NOMO-1 treated with dmso at 0.1 percent for 144 hours (cell line): ENCODE data around the gene SHB.
A peak's percentile ranks its signal among the peaks of the same experiment; 100 is the strongest.
"Not testable (repeated sequence)": the region's sequence is repeated elsewhere in the genome, so short reads cannot be mapped to it uniquely, and the experiment has no call there.

ENCODE experiments used
- DNase-seq: peaks from one replicate; lab custom pipeline; 2025; ENCODE audit not compliant: unreplicated experiment; lab: John Stamatoyannopoulos, UW

SHB gene

DNA sequence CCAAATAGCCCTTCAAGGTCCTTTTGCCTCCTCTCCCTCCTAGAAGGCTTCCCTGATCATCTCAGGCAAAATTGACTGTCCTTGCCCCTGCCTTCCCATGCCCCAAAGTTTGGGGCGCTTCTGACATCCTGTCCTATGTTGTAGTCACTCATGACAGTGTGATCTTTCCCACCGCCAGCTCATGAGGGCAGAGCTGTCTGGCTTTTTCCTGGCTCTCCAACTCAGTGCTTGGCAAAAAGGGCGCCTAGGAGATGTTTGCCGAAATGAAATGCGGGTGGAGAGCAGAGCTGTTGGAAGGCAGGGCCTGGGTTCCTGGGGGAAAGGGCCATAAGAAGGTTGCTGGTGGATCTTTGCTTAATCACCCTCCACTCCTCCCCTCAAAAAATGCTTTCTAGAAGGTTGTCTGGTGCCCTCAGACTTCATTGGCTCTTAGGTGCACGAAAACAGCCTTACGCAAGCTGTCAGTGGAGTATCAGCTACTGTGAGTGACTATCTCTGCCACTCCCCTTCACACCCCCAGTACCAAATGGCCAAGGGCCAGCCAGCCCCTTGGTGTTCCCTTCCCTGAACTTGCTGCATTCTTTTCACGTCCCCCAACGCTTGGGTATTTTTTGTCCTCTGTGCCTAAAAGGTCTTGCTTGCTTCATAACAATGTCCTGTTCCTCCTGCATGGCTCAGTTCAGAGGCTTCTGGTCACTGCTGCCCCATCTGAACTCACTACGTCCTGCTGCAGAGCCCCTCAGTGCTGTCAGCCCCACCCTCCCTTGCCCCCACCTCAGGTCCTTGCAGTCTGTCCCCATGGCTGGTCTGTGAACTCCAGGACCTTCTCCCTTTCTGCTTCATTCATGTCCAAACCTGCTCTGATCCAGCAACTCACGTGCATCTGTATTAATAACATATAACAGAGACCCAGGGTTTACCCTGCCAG, 162.5 kb downstream of the SHB start:
- no peak for DNase-seq

DNA sequence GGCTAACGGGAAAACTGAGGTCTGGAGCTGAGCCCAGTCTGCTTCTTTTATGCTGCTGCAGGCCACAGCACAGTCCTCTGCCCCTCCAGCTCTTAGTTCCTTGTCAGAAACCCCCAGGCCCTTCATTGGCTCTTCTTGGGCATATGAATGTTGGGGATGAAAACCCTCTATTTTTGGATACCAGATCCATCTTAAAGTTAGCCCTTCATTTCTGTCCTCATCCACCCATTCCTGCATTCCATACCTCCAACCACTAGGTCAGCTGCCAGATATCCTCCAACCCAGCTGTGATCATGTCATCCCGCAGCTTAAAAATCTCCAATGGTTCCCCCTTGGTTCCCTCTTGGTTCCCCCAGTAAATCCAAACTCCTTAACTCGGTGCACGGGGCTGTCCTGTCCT, 163.3 kb downstream of the SHB start:
- no peak for DNase-seq

DNA sequence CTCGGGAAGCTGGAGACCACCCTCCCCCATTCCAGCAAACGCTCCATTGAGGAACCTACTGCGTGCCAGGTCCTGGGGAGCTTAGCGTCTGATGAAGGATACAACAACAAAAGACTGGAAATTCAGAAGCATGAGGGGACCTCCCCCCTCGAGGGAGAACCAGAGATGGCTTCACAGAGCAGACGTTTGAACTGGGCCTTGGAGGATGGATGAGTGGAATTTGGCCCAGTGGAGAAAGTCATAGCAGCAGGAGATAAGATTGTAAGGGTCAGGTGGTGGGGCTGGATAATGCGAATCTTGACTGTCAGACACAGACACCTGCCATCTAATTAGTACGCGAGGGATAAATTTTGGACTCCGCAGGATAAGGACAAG, 163.9 kb downstream of the SHB start:
- no peak for DNase-seq

DNA sequence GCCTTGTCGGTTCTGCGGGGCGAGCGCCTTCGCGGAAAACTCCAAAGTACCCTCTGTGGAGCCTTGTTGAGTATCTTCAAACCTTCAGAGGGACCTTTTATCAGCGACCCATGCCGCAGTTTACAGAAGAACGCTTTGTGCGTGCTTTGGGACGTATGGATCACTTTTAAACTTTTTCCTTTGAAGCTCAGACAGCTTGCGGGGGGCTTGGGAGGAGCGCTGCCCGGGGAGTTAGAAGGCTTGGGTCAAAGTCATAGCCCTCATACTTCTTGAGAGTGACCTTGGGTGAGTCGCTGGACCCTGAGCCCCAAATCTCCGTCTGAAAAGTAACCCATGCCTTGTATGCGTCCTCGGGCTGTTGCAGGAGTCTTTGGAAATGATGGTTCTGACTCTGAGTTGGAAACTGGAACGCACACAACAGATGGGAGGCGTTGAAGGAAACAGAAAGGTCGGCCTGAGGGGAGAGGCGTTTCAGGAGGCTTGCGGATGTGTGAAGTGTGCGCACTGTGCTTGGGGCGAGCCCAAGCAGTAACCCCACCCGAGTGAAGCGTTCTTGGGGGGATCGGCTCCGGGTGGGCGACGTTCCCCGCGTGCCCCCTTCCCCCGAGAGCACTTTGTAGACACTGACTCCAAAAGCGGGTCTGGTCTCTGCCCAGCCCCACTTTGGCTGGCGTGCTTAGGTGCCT, 164.4 kb downstream of the SHB start:
- no peak for DNase-seq

DNA sequence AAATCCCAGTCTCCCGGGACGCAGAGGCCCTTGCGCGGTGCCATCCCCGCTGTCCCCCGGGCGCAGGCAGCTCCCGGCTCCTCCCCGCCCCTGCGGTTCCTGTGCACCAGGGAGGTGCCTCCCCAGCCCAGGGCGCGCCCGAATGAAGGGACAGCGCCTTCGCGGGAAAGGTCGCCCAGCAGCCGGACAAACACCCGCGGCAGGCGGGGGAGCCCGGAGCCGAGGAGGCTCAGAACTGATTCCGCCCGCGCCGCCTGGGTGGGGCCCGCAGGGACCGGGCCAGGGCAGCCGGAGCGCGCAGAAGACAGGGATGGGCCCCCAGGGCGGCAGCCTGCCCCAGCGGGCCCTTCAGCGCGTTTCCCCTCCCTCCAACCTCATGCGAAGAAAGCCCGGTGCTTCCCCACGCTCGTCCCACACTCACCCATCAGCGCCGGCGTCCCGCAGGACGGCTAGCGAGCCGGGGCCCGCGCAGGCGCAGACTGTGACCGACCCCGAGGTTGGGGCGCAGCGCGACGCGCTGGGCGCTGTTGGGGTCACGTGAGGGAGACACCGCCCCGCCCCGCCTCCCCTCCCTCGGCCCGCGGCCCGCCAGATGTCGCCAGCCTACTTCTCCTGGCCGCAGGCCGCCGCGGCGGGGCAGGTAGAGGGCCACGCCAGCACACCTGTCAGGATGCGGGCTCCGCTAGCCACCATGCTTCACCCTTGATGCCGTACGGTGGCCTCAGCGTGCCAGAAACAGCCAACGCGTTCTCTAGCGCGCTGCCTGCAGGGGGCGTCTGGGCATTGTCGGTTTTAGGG, 165.2 kb downstream of the SHB start, which contains the start of gene SLC25A51:
Gene SLC25A51 (minus strand): TSS at position 481 of the 798 bp plus-strand sequence. CDS start 15,577 bp downstream, outside the sequence.
- DNase-seq: peak; percentile 18

DNA sequence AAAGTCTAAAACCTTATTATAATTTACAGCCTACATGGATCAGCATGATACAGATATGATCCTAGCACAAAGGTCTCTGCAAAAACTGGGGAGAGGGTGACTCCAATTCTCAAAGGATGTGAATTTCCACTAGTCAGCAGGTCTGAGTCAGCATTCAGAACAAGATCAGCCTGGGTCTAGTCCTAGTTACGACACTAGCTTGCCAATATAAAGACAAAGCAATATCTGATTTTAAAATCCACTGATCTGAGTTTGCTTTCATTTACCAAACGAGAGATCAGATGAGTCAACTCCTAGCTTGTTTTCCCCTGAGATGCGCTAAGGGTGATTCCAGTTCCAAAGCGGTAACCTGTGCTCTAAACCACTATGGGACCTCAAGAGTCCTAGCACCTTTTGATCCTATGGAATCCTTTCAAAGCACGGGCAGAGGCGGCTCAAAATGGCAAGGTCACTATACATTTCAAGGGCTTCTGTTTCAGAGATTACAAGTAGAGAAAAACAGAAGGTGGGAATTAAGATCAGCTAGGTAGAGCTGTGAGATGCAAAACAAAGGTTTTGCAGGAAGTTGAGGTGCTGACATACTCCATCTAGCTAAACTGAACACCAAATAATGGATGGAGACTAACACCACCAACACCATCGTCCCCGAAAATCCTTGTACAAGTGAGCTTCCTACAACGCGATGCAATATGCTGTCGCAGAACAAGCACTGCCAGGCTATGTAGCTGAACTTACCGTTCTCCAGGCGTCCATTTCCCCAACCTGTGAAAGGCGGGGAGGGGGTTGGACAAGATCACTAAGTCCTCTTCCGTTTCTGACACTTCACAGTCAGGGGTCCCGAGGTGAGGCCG, 166.0 kb downstream of the SHB start:
- DNase-seq: no peak

DNA sequence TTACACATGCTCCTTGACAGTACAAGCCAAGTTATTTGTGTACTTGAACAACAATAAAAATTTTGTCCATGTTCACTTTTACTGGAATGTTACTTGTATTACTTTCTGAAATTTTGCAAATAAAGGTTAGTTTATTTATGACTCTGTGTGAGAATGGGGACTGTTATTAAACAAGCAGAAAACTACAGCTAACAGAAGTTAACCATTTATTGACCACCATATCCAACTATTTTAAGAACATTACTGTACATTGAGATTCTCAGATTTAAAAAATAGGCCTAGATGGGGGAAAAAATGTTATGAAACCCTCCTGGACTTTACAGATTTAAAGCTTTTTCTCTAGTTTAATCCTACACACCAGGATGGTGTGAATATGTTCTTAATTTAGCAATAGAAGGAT, 166.9 kb downstream of the SHB start:
- DNase-seq: no peak

DNA sequence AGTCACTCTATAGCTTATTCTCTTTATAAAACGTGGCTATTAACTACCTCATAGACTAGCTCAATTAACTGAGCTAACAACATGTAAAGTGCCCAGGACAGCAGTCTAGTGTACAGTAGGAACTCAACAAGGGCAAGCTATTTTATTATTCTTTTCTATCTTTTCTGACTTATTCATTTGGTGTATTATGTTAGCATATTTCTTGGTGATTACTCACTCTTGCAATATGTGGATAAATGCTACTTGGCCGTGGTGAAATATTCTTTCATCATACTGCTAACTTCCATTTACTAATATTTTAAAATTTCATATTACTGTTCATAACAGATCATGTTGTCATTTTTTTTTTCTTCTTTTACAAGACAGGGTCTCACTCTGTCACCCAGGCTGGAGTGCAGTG, 170.0 kb downstream of the SHB start:
- DNase-seq: no peak

DNA sequence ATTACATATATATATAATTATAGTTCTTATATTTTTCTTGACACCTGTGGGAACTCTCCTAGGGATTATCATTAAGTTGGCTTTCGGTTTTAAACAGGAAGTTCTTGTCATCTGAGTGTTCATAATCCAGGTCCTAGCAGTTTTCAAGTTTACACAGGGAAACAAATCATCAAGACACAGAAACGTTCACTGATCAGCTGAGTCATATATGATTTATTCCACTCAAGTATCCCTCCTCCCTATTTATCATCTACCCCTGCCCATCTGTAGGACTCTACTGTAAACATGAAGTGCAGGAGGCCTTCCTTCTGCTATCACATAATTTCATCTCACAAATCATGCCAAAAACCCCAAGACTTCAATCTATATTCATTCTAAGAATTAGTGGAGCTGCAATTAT, 171.4 kb downstream of the SHB start:
- DNase-seq: no peak

DNA sequence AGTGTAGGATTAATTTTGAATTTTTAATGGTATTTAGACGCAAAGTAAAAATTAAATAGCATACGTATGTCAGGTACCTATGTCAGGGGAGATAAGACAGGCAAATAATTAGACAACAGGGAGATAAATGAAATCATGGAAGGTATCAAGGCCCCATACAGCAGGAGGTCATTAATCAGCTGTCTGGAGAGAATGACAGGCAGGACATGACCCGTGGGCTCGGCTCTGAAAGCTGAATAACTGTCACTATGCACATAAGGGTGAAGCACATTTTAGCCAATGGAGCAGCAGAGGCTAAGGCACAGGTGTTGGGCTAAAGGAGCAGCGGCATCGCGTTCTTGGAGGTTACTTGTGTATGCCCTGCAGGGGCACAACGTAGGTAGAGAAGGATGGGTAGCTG, 177.0 kb downstream of the SHB start:
- no peak for DNase-seq

DNA sequence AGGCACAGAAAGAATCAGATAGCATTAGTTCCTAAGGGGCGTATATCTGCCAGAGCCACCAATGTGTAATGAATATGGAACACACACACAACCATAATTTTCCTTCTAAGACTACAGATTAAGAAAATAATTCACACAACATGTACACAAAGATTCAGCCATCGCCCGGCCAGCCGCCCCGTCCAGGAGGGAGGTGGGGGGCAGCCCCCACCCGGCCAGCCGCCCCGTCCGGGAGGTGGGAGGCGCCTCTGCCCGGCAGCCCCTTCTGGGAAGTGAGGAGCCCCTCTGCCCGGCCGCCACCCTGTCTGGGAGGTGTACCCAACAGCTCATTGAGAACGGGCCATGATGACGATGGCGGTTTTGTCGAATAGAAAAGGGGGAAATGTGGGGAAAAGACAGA, 178.0 kb downstream of the SHB start:
- not testable (repeated sequence) for DNase-seq

DNA sequence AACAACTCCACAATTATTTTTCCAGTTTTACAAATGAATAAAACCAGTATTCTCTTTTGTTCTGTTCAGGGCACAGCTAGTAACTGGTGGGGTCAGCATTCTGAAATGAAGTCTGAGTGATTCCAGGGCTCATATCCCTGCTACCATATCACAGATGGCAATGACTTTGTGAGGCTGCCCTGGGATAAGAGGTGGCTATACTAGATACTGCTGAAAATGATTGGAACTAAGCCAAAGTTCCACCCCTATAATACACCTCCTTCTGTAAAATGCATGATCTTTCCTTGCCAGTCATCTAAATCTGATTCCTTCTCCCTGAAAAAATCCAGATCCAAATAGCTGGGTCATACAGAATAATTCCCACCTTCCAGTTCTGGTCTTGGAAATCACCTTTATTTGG, 179.5 kb downstream of the SHB start:
- DNase-seq: no peak

DNA sequence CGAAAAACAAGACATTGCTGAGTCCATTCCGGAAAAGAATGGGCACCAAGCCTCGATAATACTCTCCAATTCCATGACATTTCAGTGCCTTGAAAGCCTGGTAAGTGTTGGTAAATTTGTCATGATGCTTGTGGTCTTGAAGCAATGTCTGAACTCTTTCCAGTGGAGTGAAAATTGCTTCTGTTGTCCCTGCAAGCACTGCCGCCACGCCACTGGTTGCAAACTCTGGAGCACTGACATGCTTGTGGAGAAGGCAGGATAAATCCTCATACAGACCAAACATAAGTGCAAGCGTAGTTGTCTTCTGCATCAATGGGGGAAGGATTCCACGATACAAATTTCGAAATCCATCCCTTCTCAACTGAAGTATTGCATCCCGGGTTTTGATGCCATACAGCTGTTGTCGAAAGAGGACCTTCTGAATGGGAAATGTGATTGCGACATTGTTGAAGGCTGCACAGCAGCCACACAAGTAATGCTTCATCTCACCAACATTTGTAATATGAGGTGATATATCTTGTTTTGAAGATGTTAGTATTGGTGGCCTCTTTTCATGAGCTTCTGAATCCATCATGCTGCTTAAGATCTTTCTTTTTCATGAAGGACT, 180.9 kb downstream of the SHB start:
- not testable (repeated sequence) for DNase-seq

DNA sequence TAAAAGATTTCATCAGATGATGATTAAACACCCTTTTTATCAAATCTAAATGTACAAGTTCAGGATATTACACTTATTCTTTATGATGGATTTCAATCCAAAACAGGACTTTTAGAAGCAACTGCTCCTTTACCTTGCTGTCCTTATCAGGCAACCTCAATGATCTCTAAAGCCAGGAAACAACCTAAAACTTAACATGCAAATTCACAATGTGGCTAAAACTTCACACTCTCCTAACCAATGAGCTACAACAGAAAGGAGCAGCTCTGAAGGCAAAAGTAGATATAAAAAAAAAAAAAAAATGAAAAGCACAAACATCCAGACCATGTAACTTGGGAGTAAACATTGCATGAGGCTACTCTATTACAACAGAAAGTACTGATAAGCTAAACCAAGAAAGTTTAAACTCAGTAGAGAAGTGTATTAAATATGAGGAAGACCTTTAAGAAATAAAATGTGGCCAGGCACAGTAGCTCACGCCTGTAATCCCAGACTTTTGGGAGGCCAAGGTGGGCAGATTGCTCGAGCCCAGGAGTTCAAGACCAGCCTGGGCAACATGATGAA, 188.0 kb downstream of the SHB start:
- DNase-seq: no peak

DNA sequence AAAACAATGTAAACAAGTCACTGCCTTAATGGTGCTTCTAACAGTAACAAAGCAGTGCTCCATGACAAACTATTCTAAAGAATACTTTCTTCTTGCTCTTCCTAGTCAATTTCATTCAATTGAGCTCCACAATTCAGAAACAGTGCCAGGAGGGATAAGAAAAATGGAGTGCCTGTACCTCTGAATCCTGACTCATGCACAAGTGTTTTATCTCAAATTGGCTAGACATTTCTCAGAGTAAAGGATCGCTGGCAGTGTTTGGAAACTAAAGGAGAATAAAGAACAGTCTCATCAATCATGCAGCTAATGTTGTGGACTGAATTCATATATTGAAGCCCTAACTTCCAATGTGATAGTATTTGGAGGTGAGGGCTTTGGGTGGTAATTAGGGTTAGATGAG, 192.7 kb downstream of the SHB start:
- DNase-seq: no peak

DNA sequence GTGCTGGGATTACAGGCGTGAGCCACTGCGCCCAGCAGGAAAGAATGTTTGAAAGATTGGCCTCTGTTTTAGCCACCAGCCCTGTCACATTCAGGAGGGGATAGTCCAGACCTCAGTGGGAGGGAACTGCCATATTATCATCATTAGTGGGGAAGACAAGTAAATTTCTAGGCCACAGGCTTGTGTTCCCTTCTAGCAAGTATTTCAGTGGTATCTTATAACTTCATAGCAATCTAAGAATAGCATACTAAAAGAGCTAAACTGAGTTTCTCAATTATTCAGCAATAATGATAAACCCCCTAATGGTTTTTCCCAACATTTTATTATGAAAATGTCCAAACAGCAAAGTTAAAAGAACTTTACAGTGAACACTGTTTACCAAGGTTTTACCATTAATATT, 195.1 kb downstream of the SHB start:
- no peak for DNase-seq

DNA sequence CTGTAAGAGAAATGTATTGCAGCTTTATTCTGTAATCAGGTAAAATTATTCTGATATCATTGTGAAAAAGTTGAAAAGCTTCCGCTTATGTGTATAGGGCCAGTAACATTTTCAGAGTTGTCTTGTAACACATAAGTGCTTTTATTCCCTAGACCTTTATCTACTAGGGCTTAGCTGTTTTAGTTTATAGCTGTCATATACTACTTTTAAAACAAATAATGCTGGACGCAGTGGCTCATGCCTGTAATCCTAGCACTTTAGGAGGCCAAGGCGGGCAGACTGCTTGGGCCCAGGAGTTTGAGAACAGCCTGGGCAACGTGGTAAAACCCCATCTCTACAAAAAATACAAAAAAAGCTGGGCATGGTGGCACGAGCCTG, 198.2 kb downstream of the SHB start:
- DNase-seq: no peak

DNA sequence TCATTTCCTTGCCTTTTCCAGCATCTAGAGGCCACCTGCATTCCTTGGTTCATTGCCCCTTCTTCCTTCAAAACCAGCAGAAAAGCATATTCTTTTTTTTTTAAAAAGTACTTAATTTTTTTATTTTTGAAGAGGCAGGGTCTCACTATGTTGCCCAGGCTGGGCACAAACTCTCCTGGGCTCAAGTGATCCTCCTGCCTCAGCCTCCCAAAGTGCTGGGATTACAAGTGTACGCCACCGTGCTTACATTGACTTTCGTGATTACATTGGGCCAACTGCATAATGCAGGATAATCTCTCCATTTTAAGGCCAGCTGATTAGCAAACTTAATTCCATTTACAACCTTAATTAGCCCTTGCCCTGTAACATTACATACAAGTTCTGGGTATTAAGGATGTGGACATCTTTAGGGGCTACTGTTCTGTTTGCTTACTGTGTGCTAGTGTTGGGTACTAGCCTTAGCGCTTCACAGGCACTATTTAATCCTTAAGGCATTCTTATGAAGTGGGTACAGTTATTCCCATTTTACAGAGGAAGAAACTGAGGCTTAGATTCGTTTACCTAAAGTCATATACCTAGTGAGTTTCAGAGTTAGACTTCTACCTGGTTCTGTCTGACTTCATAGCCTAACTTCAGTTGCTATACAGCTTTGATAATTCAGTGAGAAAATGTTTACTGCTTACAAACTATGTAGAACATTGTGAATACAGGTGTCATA, 198.8 kb downstream of the SHB start:
- DNase-seq: no peak
